PFSK-1 (cell line): Measurements from ENCODE around the gene TRAPPC6A.

ENCODE experiments used
- FOXP2 ChIP-seq: optimal IDR thresholded peaks from 2 replicates; pipeline ENCODE3; 2011; ENCODE audit warnings: borderline replicate concordance, control low read depth, inconsistent platforms; ENCODE audit not compliant: insufficient read depth; ENCODE audit errors: extremely low read length, extremely low read depth
- POLR2AphosphoS5 ChIP-seq: IDR thresholded peaks from 2 replicates; pipeline ENCODE4 v1.6.1; 2012; ENCODE audit warnings: low read depth, mild to moderate bottlenecking, control low read depth, low read length, moderate library complexity
- REST ChIP-seq, 2 experiments: IDR thresholded peaks; 2 replicates each; pipeline versions ENCODE4 v1.6.1 to v1.8.0; 2011 to 2012; ENCODE audit warnings: low read depth in 2 of 2, low read length in 2 of 2, control low read depth in 1 of 2, inconsistent platforms in 1 of 2, mild to moderate bottlenecking in 1 of 2, moderate library complexity in 1 of 2; ENCODE audit not compliant: insufficient read depth in 1 of 2
- SIN3A ChIP-seq: IDR thresholded peaks from 2 replicates; pipeline ENCODE4 v1.6.1; 2012; ENCODE audit warnings: mild to moderate bottlenecking, low read length, moderate library complexity, borderline replicate concordance; ENCODE audit not compliant: insufficient read depth
- TAF1 ChIP-seq: IDR thresholded peaks from 2 replicates; pipeline ENCODE4 v1.6.1; 2012; ENCODE audit warnings: low read length, control low read depth, borderline replicate concordance; ENCODE audit not compliant: insufficient read depth

Gene TRAPPC6A

GRCh38 chr19:45166723-45167252 is 11.2 kb downstream of the TRAPPC6A start:
- no peak for TF ChIP-seq SIN3A
- TF ChIP-seq REST (IDR thresholded peaks at IDR 0.05; ENCODE audit: insufficient read depth in 1 of 2, low read depth in 2 of 2, low read length in 2 of 2): no peak
- TF ChIP-seq FOXP2: peak; percentile 48

- TF ChIP-seq SIN3A (no peak), REST (IDR thresholded peaks at IDR 0.05; ENCODE audit: insufficient read depth in 1 of 2, low read depth in 2 of 2, low read length in 2 of 2) (no peak), POLR2AphosphoS5 (no peak), FOXP2 (no peak), TAF1 (no peak)
Observed at GRCh38 chr19:45164577-45165335, 13.3 kb downstream of the TRAPPC6A start.

GRCh38 chr19:45163751-45164460 is 14.1 kb downstream of the TRAPPC6A start:
- TF ChIP-seq FOXP2: no peak
- TF ChIP-seq POLR2AphosphoS5: no peak
- no peak for TF ChIP-seq TAF1
- no peak for TF ChIP-seq SIN3A
- TF ChIP-seq REST (IDR thresholded peaks at IDR 0.05; ENCODE audit: insufficient read depth in 1 of 2, low read depth in 2 of 2, low read length in 2 of 2): no peak

- no peak for TF ChIP-seq POLR2AphosphoS5
- TF ChIP-seq TAF1: no peak
- no peak for TF ChIP-seq SIN3A
- no peak for TF ChIP-seq REST (IDR thresholded peaks at IDR 0.05; ENCODE audit: insufficient read depth in 1 of 2, low read depth in 2 of 2, low read length in 2 of 2)
Observed at GRCh38 chr19:45163156-45163555, 14.9 kb downstream of the TRAPPC6A start.
